Subcutaneous adipose tissue (tissue), 4 donors: ENCODE data around the gene TMEM126A. TPM values are rescaled to one million over a fixed set of nuclear protein-coding genes. Genes with fewer than 3 reads are reported as not detected.

Experiments used
- CTCF ChIP-seq: fragments of 450-650 bp; IDR thresholded peaks from one replicate; pipeline ENCODE4 v1.5.1; 2016; ENCODE audit warnings: low read depth, mild to moderate bottlenecking, control low read depth, antibody characterized with exemption, moderate library complexity
- total RNA-seq, 4 donors: library from RNA; depleted of rRNA; stranded (reverse); fragments of >200 nt; gene quantifications; one replicate each; pipeline ENCODE4 v1.1.0, GENCODE V29; 2016

TMEM126A gene
- total RNA-seq, 4 donors from 2014 or later: 18.9 to 71.9 (median 32.2) TPM

GRCh38 chr11:85697747-85698146 is 50.0 kb downstream of the TMEM126A start:
- TF ChIP-seq CTCF: no peak

GRCh38 chr11:85698195-85698594 is 50.4 kb downstream of the TMEM126A start:
- no peak for TF ChIP-seq CTCF

- TF ChIP-seq CTCF: no peak
These were observed 52.4 kb downstream of the TMEM126A start for GRCh38 chr11:85699957-85700741.

- TF ChIP-seq CTCF: no peak
These were observed 57.2 kb downstream of the TMEM126A start for GRCh38 chr11:85704967-85705366.

GRCh38 chr11:85705800-85706199 is 58.0 kb downstream of the TMEM126A start:
- TF ChIP-seq CTCF: no peak

Other genes with a start within 250 kb of the TMEM126A start
- 1 to 10 TPM; 3.6 to 7.0 (median 6.1) TPM for gene DLG2, start 20.6 kb upstream of the TMEM126A start, total RNA-seq
- gene TMEM126B, start 19.4 kb upstream of the TMEM126A start, total RNA-seq: 10 to 100 TPM; 41.1 to 69.3 (median 58.2) TPM
- gene CREBZF, start 17.2 kb downstream of the TMEM126A start, total RNA-seq: 10 to 100 TPM; 51.8 to 65.9 (median 62.5) TPM
- gene CCDC89, start 38.2 kb downstream of the TMEM126A start, total RNA-seq: 1 to 10 TPM in 2 of 4 donors, under 1 TPM in 2; 0.49 to 2.2 (median 0.88) TPM
- 10 to 100 TPM; 14.3 to 27.7 (median 20.9) TPM for gene SYTL2, start 163.2 kb downstream of the TMEM126A start, total RNA-seq
- gene CCDC83, start 207.4 kb downstream of the TMEM126A start, total RNA-seq: not detected